ENCODE results near the gene FAM89B. TPM values are rescaled to one million over a fixed set of nuclear protein-coding genes. Genes with fewer than 3 reads are reported as not detected.

FAM89B gene
- total and polyA plus RNA-seq, 3 donors from 2014 or later: 25.8 to 63.2 (median 59.9) TPM

- no peaks in the 10 kb centered on the region for H3K9me3 ChIP-seq
- WGBS, 2 donors: 74 to 75% methylated on average over 9 to 24 of the region's 26 CpGs
- no peaks in the 10 kb centered on the region for H3K27me3 ChIP-seq
- H3K4me3 ChIP-seq: no peak overlapping the region
- TF ChIP-seq, protein P1, sequence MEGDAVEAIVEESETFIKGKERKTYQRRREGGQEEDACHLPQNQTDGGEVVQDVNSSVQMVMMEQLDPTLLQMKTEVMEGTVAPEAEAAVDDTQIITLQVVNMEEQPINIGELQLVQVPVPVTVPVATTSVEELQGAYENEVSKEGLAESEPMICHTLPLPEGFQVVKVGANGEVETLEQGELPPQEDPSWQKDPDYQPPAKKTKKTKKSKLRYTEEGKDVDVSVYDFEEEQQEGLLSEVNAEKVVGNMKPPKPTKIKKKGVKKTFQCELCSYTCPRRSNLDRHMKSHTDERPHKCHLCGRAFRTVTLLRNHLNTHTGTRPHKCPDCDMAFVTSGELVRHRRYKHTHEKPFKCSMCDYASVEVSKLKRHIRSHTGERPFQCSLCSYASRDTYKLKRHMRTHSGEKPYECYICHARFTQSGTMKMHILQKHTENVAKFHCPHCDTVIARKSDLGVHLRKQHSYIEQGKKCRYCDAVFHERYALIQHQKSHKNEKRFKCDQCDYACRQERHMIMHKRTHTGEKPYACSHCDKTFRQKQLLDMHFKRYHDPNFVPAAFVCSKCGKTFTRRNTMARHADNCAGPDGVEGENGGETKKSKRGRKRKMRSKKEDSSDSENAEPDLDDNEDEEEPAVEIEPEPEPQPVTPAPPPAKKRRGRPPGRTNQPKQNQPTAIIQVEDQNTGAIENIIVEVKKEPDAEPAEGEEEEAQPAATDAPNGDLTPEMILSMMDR (IDR thresholded peaks at IDR 0.05): peak in 2 of 3 experiments; percentile 45
- TF ChIP-seq POLR2A (IDR thresholded peaks at IDR 0.05): no peak
- no peak overlapping the region for H3K27ac ChIP-seq
- intact Hi-C loops (cut with DNase I; ENCODE audit: low total_unique reads): no loop called here
- DNase-seq: peak; percentile 57
- H3K36me3 ChIP-seq (ENCODE audit: low read depth, missing control alignments): no peaks in the 10 kb centered on the region
- peaks cover 7% of the 10 kb centered on the region for H3K4me1 ChIP-seq
Measured at GRCh38 chr11:65593518-65594414, 21.4 kb downstream of the FAM89B start.

DNA sequence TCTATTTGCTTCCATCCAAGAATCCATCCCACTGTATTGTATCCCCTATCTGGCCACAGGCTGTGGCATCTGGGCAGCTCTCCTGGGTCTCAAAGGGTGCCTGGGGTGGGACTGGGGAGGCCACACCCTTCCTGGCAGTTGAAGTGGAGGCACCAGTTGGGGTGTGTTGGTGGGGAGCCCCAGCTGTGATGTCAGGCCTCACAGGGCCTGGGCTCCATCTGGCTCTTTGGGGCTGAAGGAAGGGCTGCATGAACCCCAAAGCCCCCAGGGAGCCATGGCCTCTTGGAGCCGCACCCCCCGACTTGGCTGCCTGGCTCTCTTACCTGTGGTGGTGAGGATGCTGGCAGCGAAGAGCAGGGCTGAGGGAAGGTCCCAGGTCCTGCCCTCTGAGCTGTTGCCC, 22.8 kb downstream of the FAM89B start:
- H3K27me3 ChIP-seq: no peaks in the 10 kb centered on the region
- DNase-seq: no peak
- peaks cover 4% of the 10 kb centered on the region for H3K4me1 ChIP-seq
- WGBS, 2 donors: 87% methylated on average over 3 of the region's 3 CpGs; no CpG with 5 or more reads in 1 of the 2 donors
- intact Hi-C loops (cut with DNase I; ENCODE audit: low total_unique reads): no loop called here
- no peaks in the 10 kb centered on the region for H3K9me3 ChIP-seq
- H3K27ac ChIP-seq: no peak overlapping the region
- TF ChIP-seq, protein P1 (IDR thresholded peaks at IDR 0.05): no peak
- no peak for TF ChIP-seq POLR2A (IDR thresholded peaks at IDR 0.05)
- H3K36me3 ChIP-seq (ENCODE audit: low read depth, missing control alignments): no peaks in the 10 kb centered on the region
- H3K4me3 ChIP-seq: no peak overlapping the region

DNA sequence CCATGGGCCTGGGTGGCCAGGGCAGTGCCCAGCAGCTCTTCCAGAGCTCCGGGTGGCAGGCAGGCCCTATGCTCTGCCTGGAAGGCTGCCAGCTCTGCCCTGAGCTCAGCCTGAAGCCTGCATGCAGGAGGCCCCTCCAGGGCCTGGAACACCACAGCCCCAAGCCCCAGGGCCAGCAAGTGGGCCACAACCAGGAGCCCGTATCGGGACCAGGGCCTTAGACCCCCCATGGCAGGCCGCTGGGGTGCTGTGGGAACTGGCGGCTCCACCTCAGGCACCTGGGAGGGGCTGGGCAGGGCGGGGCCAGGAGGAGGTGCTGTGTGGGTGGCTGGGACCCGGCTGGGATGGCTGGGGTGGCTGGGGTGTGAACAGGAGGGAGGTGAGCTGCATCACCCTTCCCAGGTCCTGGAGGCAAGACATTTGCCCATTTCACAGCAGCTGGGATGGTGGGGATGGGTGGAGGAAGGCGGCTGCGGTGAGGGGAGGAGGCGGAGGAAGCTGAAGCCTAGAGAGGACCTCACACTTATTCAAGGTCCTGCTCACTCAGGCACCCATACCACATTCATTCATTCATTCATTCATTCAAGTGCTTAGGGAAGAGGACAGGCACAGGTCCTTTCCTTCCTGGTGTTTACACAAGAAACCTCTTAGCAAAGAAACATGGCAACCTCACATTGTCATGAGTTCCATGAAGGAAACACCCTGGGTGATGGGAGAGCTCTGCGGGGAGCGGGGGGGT, 23.4 kb downstream of the FAM89B start, which contains the start of gene KCNK7:
TSS of gene KCNK7 (minus strand) at position 258 of the 739 bp plus-strand sequence. CDS start at position 230, 28 bp downstream.
- intact Hi-C loops (cut with DNase I; ENCODE audit: low total_unique reads): no loop called here
- 77 to 90% methylated on average over 9 to 12 of the region's 12 CpGs for WGBS, 2 donors
- peaks cover 4% of the 10 kb centered on the region for H3K4me1 ChIP-seq

DNA sequence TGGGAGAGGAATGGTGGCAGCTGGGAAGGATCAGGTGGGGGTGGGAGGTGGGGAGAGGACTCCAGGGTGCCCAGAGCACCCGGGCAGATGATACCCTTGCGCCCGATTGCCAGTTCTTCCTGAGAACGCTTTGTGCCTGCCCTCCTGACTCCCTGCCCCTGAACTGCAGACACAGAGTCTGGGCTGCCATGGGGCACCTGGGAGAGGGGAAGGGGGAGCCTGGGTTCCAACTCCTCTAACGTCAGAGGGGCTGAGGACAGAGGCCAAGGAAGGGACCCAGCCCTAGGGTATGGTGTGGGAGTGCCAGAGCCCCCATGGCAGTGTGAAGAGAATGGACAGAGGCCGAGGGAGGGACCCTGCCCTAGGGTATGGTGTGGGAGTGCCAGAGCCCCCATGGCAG, 24.2 kb downstream of the FAM89B start:
- peaks cover 4% of the 10 kb centered on the region for H3K4me1 ChIP-seq
- TF ChIP-seq, protein P1 (IDR thresholded peaks at IDR 0.05): no peak
- no peak for TF ChIP-seq POLR2A (IDR thresholded peaks at IDR 0.05)
- no peak overlapping the region for H3K27ac ChIP-seq
- H3K36me3 ChIP-seq (ENCODE audit: low read depth, missing control alignments): no peaks in the 10 kb centered on the region
- 79 to 81% methylated on average over 6 of the region's 6 CpGs for WGBS, 2 donors
- H3K4me3 ChIP-seq: no peak overlapping the region
- intact Hi-C loops (cut with DNase I; ENCODE audit: low total_unique reads): no loop called here
- no peaks in the 10 kb centered on the region for H3K27me3 ChIP-seq
- no peaks in the 10 kb centered on the region for H3K9me3 ChIP-seq
- DNase-seq: no peak

More for the DNA sequence above, 23.4 kb downstream of the FAM89B start, which contains the start of gene KCNK7:
- DNase-seq: no peak
- no peak within 1 kb of the TSS for H3K4me3 ChIP-seq
- H3K27me3 ChIP-seq: no peaks in the 10 kb centered on the region
- no peak for TF ChIP-seq POLR2A (IDR thresholded peaks at IDR 0.05)
- TF ChIP-seq, protein P1 (IDR thresholded peaks at IDR 0.05): no peak
- no peaks in the 10 kb centered on the region for H3K36me3 ChIP-seq (ENCODE audit: low read depth, missing control alignments)
- no peak within 1 kb of the TSS for H3K27ac ChIP-seq
- no peaks in the 10 kb centered on the region for H3K9me3 ChIP-seq
